ENCODE results near the gene IL2RA.
"Not testable (repeated sequence)": the region's sequence is repeated elsewhere in the genome, so short reads cannot be mapped to it uniquely, and the experiment has no call there.

- TF ChIP-seq CTCF (IDR thresholded peaks at IDR 0.05 in 2 of 3, conservative IDR thresholded peaks at IDR 0.05 in 1 of 3; ENCODE audit: insufficient read depth in 2 of 3, low read depth in 1 of 3, low read length in 3 of 3); POLR2AphosphoS5 (IDR thresholded peaks at IDR 0.05; ENCODE audit: control insufficient read depth, insufficient read depth, low read depth, low read length); CEBPB (tag; IDR thresholded peaks at IDR 0.05); MAFK (IDR thresholded peaks at IDR 0.05; ENCODE audit: low read length); ZMIZ1 (IDR thresholded peaks at IDR 0.05; ENCODE audit: low read depth in 2 of 2, low read length in 2 of 2); ZEB2 (IDR thresholded peaks at IDR 0.05); CHD7 (IDR thresholded peaks at IDR 0.05; ENCODE audit: low read depth, low read length); PTBP1 (IDR thresholded peaks at IDR 0.05; ENCODE audit: low read depth, low read length); POLR2A (conservative IDR thresholded peaks at IDR 0.05); WHSC1 (IDR thresholded peaks at IDR 0.05; ENCODE audit: low read length); MTA2 (IDR thresholded peaks at IDR 0.05; ENCODE audit: low read depth); ADNP (tag; IDR thresholded peaks at IDR 0.05): not testable (repeated sequence)
Measured at GRCh38 chr10:6043377-6043776, 18.8 kb downstream of the IL2RA start.
